Caco-2 (cell line): ENCODE data around the gene DSG3. TPM values are rescaled to one million over a fixed set of nuclear protein-coding genes. Genes with fewer than 3 reads are reported as not detected.
A peak's percentile ranks its signal among the peaks of the same experiment; 100 is the strongest.

Experiments used
- BruUV-seq: library from RNA; stranded (reverse); fragments of 400-500 nt; replicated peaks from 2 replicates; lab custom pipeline; 2021; lab: Mats Ljungman, UMichigan
- CTCF ChIA-PET: fragments of 300-600 bp; sonication (Branson Sonifier 250); formaldehyde crosslinking; loops from one replicate; lab custom pipeline; 2022; ENCODE audit warnings: antibody characterized with exemption; lab: Charles Lee
- POLR2A ChIA-PET: fragments of 300-600 bp; sonication (Branson Sonifier 250); formaldehyde crosslinking; loops from one replicate; lab custom pipeline; 2022; ENCODE audit warnings: antibody characterized with exemption; lab: Charles Lee
- DNase-seq, 2 experiments: peaks; one replicate each; pipeline versions ENCODE4 v3.0.0 to v3.0.0-alpha.2; 2020 to 2022
- H3K27me3 ChIP-seq: replicated peaks from 2 replicates; pipeline ENCODE4 v1.6.0; 2011; ENCODE audit warnings: low read length; ENCODE audit not compliant: control insufficient read depth, insufficient read depth
- H3K36me3 ChIP-seq: 2 replicates; pipeline ENCODE4 v1.5.1; 2011; ENCODE audit warnings: low read length; ENCODE audit not compliant: control insufficient read depth, insufficient read depth
- H3K4me1 ChIP-seq: fragments of 250-450 bp; sonication (Bioruptor Pico); 2 replicates; pipeline ENCODE4 v1.5.1; 2020; ENCODE audit warnings: mild to moderate bottlenecking
- H3K4me3 ChIP-seq: 2 replicates; pipeline ENCODE4 v1.5.1; 2011; ENCODE audit warnings: low read depth, mild to moderate bottlenecking, control low read depth, low read length
- H3K9me3 ChIP-seq: fragments of 250-450 bp; sonication (Bioruptor Pico); 2 replicates; pipeline ENCODE4 v1.5.1; 2020; ENCODE audit warnings: mild to moderate bottlenecking, moderate library complexity
- H3K27ac Mint-ChIP-seq: one replicate; pipeline ENCODE4 v1.8.0; 2022; ENCODE audit warnings: mixed read lengths; ENCODE audit not compliant: unreplicated experiment
- H3K27me3 Mint-ChIP-seq: one replicate; pipeline ENCODE4 v1.8.0; 2022; ENCODE audit warnings: mixed read lengths; ENCODE audit not compliant: insufficient read depth, unreplicated experiment
- H3K36me3 Mint-ChIP-seq: one replicate; pipeline ENCODE4 v1.8.0; 2022; ENCODE audit warnings: mild to moderate bottlenecking, mixed read lengths; ENCODE audit not compliant: insufficient read depth, unreplicated experiment
- H3K4me1 Mint-ChIP-seq: one replicate; pipeline ENCODE4 v1.8.0; 2022; ENCODE audit warnings: low read depth, mixed read lengths; ENCODE audit not compliant: unreplicated experiment
- H3K4me3 Mint-ChIP-seq: one replicate; pipeline ENCODE4 v1.8.0; 2022; ENCODE audit warnings: mild to moderate bottlenecking, moderate library complexity, mixed read lengths; ENCODE audit not compliant: unreplicated experiment
- H3K9me3 Mint-ChIP-seq: one replicate; pipeline ENCODE4 v1.8.0; 2022; ENCODE audit warnings: mixed read lengths; ENCODE audit not compliant: unreplicated experiment
- CTCF ChIP-seq, 2 experiments: fragments of 200-600 bp in 1 of 2; IDR thresholded peaks; 1 replicate in 1 of 2; 2 replicates in 1 of 2; pipeline versions ENCODE4 v1.5.1 to v1.8.0; 2011 to 2022; ENCODE audit warnings: antibody characterized with exemption in 1 of 2, control low read depth in 1 of 2, inconsistent platforms in 1 of 2, low read depth in 1 of 2, low read length in 1 of 2, mild to moderate bottlenecking in 1 of 2, moderate library complexity in 1 of 2; ENCODE audit not compliant: insufficient read depth in 1 of 2, severe bottlenecking in 1 of 2, unreplicated experiment in 1 of 2
- intact Hi-C: fragments of 100-400 bp; cut with micrococcal nuclease; formaldehyde crosslinking; loops from one replicate; pipeline ENCODE4 v1.10.0; 2022; ENCODE audit not compliant: unreplicated experiment
- total RNA-seq: library from RNA; stranded (reverse); gene quantifications from 2 replicates; pipeline ENCODE4 v1.2.3, GENCODE V29; 2022

DSG3 gene
- total RNA-seq, 1 experiment from 2014 or later = 0.14 TPM

- Histone ChIP-seq H3K9me3 (no peaks in the 10 kb centered on the region), H3K4me1 (peaks cover 24% of the 10 kb centered on the region), H3K27me3 (no peaks in the 10 kb centered on the region), H3K4me3 (no peak overlapping the region), H3K36me3 (no peaks in the 10 kb centered on the region)
- no peak for TF ChIP-seq CTCF (IDR thresholded peaks at IDR 0.05; ENCODE audit: insufficient read depth in 1 of 2, low read depth in 1 of 2, low read length in 1 of 2, severe bottlenecking in 1 of 2, unreplicated experiment in 1 of 2)
- H3K4me1 Mint-ChIP-seq = peaks cover 16% of the 10 kb centered on the region
- H3K27me3 Mint-ChIP-seq = no peaks in the 10 kb centered on the region
- H3K36me3 Mint-ChIP-seq = no peaks in the 10 kb centered on the region
- CTCF ChIA-PET = no interaction called here
- intact Hi-C loops = loop anchor here (5.0 to 10.0 kb wide), 2 partner anchors 132 to 195 kb away; no protein-coding TSS in a partner anchor
- no peak overlapping the region for H3K4me3 Mint-ChIP-seq
- peak overlapping the region; percentile 48 for H3K27ac Mint-ChIP-seq
- H3K9me3 Mint-ChIP-seq = no peaks in the 10 kb centered on the region
- no TSS peak for BruUV-seq
- POLR2A ChIA-PET = no interaction called here
- DNase-seq = peak; percentile 16 to 31
Measured at GRCh38 chr18:31399306-31400032, 48.1 kb upstream of the DSG3 start.

- Histone ChIP-seq H3K4me3 (no peak overlapping the region), H3K27me3 (no peaks in the 10 kb centered on the region), H3K4me1 (peaks cover 24% of the 10 kb centered on the region), H3K9me3 (no peaks in the 10 kb centered on the region), H3K36me3 (no peaks in the 10 kb centered on the region)
- TF ChIP-seq CTCF (IDR thresholded peaks at IDR 0.05; ENCODE audit: insufficient read depth in 1 of 2, low read depth in 1 of 2, low read length in 1 of 2, severe bottlenecking in 1 of 2, unreplicated experiment in 1 of 2) = no peak
- peak; percentile 25 to 27 for DNase-seq
- Mint-ChIP-seq H3K4me1 (peaks cover 16% of the 10 kb centered on the region), H3K27me3 (no peaks in the 10 kb centered on the region), H3K36me3 (no peaks in the 10 kb centered on the region), H3K4me3 (peak overlapping the region; percentile 14), H3K9me3 (no peaks in the 10 kb centered on the region), H3K27ac (peak overlapping the region; percentile 58)
- BruUV-seq = no TSS peak
- ChIA-PET POLR2A (no interaction called here), CTCF (no interaction called here)
- intact Hi-C loops = loop anchor here (10.0 kb wide), 1 partner anchor 197 kb away; no protein-coding TSS in a partner anchor
Measured at GRCh38 chr18:31401156-31402025, 46.1 kb upstream of the DSG3 start.

- H3K36me3 ChIP-seq = no peaks in the 10 kb centered on the region
- Mint-ChIP-seq H3K27me3 (no peaks in the 10 kb centered on the region), H3K27ac (peak overlapping the region; percentile 58), H3K36me3 (no peaks in the 10 kb centered on the region), H3K9me3 (no peaks in the 10 kb centered on the region), H3K4me1 (peaks cover 16% of the 10 kb centered on the region), H3K4me3 (no peak overlapping the region)
- DNase-seq = no peak
- intact Hi-C loops = loop anchor here (10.0 kb wide), 1 partner anchor 197 kb away; no protein-coding TSS in a partner anchor
- no TSS peak for BruUV-seq
- H3K27me3 ChIP-seq = no peaks in the 10 kb centered on the region
- peaks cover 24% of the 10 kb centered on the region for H3K4me1 ChIP-seq
- H3K4me3 ChIP-seq = no peak overlapping the region
- CTCF ChIA-PET = interaction anchor here (0.9 kb wide), 1 partner anchor 23 kb away, joined by 3 read pairs; no protein-coding TSS in a partner anchor
- POLR2A ChIA-PET = no interaction called here
- H3K9me3 ChIP-seq = no peaks in the 10 kb centered on the region
- TF ChIP-seq CTCF (IDR thresholded peaks at IDR 0.05; ENCODE audit: insufficient read depth in 1 of 2, low read depth in 1 of 2, low read length in 1 of 2, severe bottlenecking in 1 of 2, unreplicated experiment in 1 of 2) = no peak
Measured at GRCh38 chr18:31402026-31402373, 45.5 kb upstream of the DSG3 start.
